Fibroblast of lung (primary cell): ENCODE measurements around the gene ARHGEF6. TPM values are rescaled to one million over a fixed set of nuclear protein-coding genes. Genes with fewer than 3 reads are reported as not detected.

ENCODE experiments used
- DNase-seq, 2 donors: peaks; one replicate each; pipeline versions ENCODE4 v3.0.0 to v3.0.0-alpha.2; 2010; ENCODE audit warnings: low read depth in 2 of 2
- H2AFZ ChIP-seq: 2 replicates; pipeline ENCODE4 v1.5.1; 2012; ENCODE audit warnings: low read length, control low read depth, inconsistent platforms
- H3K27ac ChIP-seq: 2 replicates; pipeline ENCODE4 v1.5.1; 2011; ENCODE audit warnings: low read length, control low read depth; ENCODE audit not compliant: insufficient read depth
- H3K27me3 ChIP-seq: 2 replicates; pipeline ENCODE4 v1.5.1; 2011; ENCODE audit warnings: mild to moderate bottlenecking, low read length; ENCODE audit not compliant: control insufficient read depth, insufficient read depth
- H3K36me3 ChIP-seq: 2 replicates; pipeline ENCODE4 v1.5.1; 2011; ENCODE audit warnings: low read length; ENCODE audit not compliant: control insufficient read depth, insufficient read depth
- H3K4me1 ChIP-seq: 2 replicates; pipeline ENCODE4 v1.5.1; 2011; ENCODE audit warnings: low read length; ENCODE audit not compliant: control insufficient read depth, insufficient read depth; ENCODE audit errors: extremely low read depth
- H3K4me2 ChIP-seq: 2 replicates; pipeline ENCODE4 v1.5.1; 2011; ENCODE audit warnings: low read length, control low read depth; ENCODE audit not compliant: insufficient read depth; ENCODE audit errors: extremely low read depth
- H3K4me3 ChIP-seq, 4 experiments: fragments of 200-600 bp in 1 of 4; sonication (generic) in 1 of 4; replicated peaks in 1 of 4; 2 replicates each; pipeline ENCODE4 v1.5.1; 2011 to 2016; ENCODE audit warnings: low read length in 4 of 4, low read depth in 3 of 4, mild to moderate bottlenecking in 3 of 4, control low read depth in 2 of 4, inconsistent platforms in 1 of 4, mixed read lengths in 1 of 4; ENCODE audit not compliant: insufficient read depth in 1 of 4; ENCODE audit errors: control extremely low read depth in 1 of 4
- H3K79me2 ChIP-seq: 2 replicates; pipeline ENCODE4 v1.5.1; 2012; ENCODE audit warnings: mild to moderate bottlenecking, low read length, inconsistent platforms; ENCODE audit not compliant: control insufficient read depth, insufficient read depth
- H3K9ac ChIP-seq: 2 replicates; pipeline ENCODE4 v1.5.1; 2011; ENCODE audit warnings: mild to moderate bottlenecking, low read length, control low read depth; ENCODE audit not compliant: insufficient read depth
- H3K9me3 ChIP-seq: 2 replicates; pipeline ENCODE4 v1.5.1; 2012; ENCODE audit warnings: low read depth, low read length; ENCODE audit not compliant: control insufficient read depth, insufficient read depth
- H4K20me1 ChIP-seq: 2 replicates; pipeline ENCODE4 v1.5.1; 2011; ENCODE audit warnings: low read length; ENCODE audit not compliant: control insufficient read depth, insufficient read depth; ENCODE audit errors: extremely low read depth
- CTCF ChIP-seq, 2 donors: IDR thresholded peaks in 1 of 2; conservative IDR thresholded peaks in 1 of 2; 1 replicate in 1 of 2; 2 replicates in 1 of 2; pipeline ENCODE4 v1.5.1; 2011 to 2012; ENCODE audit warnings: low read length in 2 of 2, control low read depth in 1 of 2, inconsistent platforms in 1 of 2, low read depth in 1 of 2, mild to moderate bottlenecking in 1 of 2
- EZH2 ChIP-seq: IDR thresholded peaks from 2 replicates; pipeline ENCODE4 v1.5.1; 2012; ENCODE audit warnings: low read length, control low read depth, mild to moderate bottlenecking; ENCODE audit errors: missing control alignments
- polyA plus RNA-seq, 2 donors: library from polyadenylated mRNA; depleted of rRNA in 1 of 2; stranded (reverse) in 1 of 2; unstranded in 1 of 2; fragments of >200 nt; gene quantifications; 2 replicates each; pipeline ENCODE4 v1.2.1, GENCODE V29; 2011 to 2012; ENCODE audit warnings: missing spikeins in 1 of 2
- total RNA-seq: library from RNA; depleted of rRNA; stranded (reverse); fragments of >200 nt; gene quantifications from 2 replicates; pipeline ENCODE4 v1.2.1, GENCODE V29; 2014

Gene ARHGEF6
- total and polyA plus RNA-seq, 2 donors (not counting 1 experiment from before 2014, with no cell fraction given): 30.1 to 32.5 TPM

- Histone ChIP-seq H4K20me1 (no peaks in the 10 kb centered on the region), H3K9ac (no peak overlapping the region), H3K9me3 (no peaks in the 10 kb centered on the region), H3K27me3 (no peaks in the 10 kb centered on the region), H3K4me1 (no peaks in the 10 kb centered on the region), H3K79me2 (no peaks in the 10 kb centered on the region), H3K4me2 (no peak overlapping the region), H3K27ac (no peak overlapping the region), H3K36me3 (no peaks in the 10 kb centered on the region), H3K4me3 (no peak overlapping the region), H2AFZ (no peak overlapping the region)
- TF ChIP-seq EZH2 (no peak), CTCF (conservative IDR thresholded peaks at IDR 0.05 in 1 of 2, IDR thresholded peaks at IDR 0.05 in 1 of 2; ENCODE audit: low read depth in 1 of 2, low read length in 2 of 2) (no peak)
- no peak for DNase-seq
Observed at GRCh38 chrX:136656361-136656964, 124.3 kb downstream of the ARHGEF6 start.

- Histone ChIP-seq H3K79me2 (no peaks in the 10 kb centered on the region), H3K9ac (no peak overlapping the region), H3K9me3 (no peaks in the 10 kb centered on the region), H4K20me1 (no peaks in the 10 kb centered on the region), H3K4me1 (no peaks in the 10 kb centered on the region), H3K27ac (no peak overlapping the region), H3K27me3 (no peaks in the 10 kb centered on the region), H3K36me3 (no peaks in the 10 kb centered on the region), H2AFZ (no peak overlapping the region), H3K4me3 (no peak overlapping the region), H3K4me2 (no peak overlapping the region)
- no peak for TF ChIP-seq CTCF (conservative IDR thresholded peaks at IDR 0.05 in 1 of 2, IDR thresholded peaks at IDR 0.05 in 1 of 2; ENCODE audit: low read depth in 1 of 2, low read length in 2 of 2)
- TF ChIP-seq EZH2: no peak
- no peak for DNase-seq
Observed at GRCh38 chrX:136652822-136653723, 127.7 kb downstream of the ARHGEF6 start.

- no peak overlapping the region for H3K27ac ChIP-seq
- H3K79me2 ChIP-seq: no peaks in the 10 kb centered on the region
- no peaks in the 10 kb centered on the region for H3K27me3 ChIP-seq
- H2AFZ ChIP-seq: no peak overlapping the region
- no peak overlapping the region for H3K4me2 ChIP-seq
- no peak overlapping the region for H3K4me3 ChIP-seq
- H3K36me3 ChIP-seq: no peaks in the 10 kb centered on the region
- no peak for TF ChIP-seq EZH2
- no peak for TF ChIP-seq CTCF (conservative IDR thresholded peaks at IDR 0.05 in 1 of 2, IDR thresholded peaks at IDR 0.05 in 1 of 2; ENCODE audit: low read depth in 1 of 2, low read length in 2 of 2)
- no peak overlapping the region for H3K9ac ChIP-seq
- H3K4me1 ChIP-seq: no peaks in the 10 kb centered on the region
- no peaks in the 10 kb centered on the region for H3K9me3 ChIP-seq
- no peak for DNase-seq
- no peaks in the 10 kb centered on the region for H4K20me1 ChIP-seq
Observed at GRCh38 chrX:136650811-136651210, 129.9 kb downstream of the ARHGEF6 start.
